HG03442 (cell line): ENCODE measurements around the gene UBL4A.

Source experiments
- ATAC-seq: cut with Tn5 transposase; IDR thresholded peaks from one replicate; pipeline ENCODE4 v1.9.1; 2021; ENCODE audit warnings: mild to moderate bottlenecking, moderate library complexity; ENCODE audit not compliant: unreplicated experiment

The UBL4A gene

GRCh38 chrX:154486396-154487207 lies at the start of gene UBL4A:
Gene UBL4A (minus strand): TSS chrX:154486615. CDS start chrX:154486584, 31 bp downstream.
- ATAC-seq = peak; percentile 28

GRCh38 chrX:154535892-154536291 lies 49.5 kb upstream of the UBL4A start:
- no peak for ATAC-seq

GRCh38 chrX:154534526-154535322 lies 48.3 kb upstream of the UBL4A start:
- ATAC-seq = peak; percentile 81

GRCh38 chrX:154532690-154533089 lies 46.3 kb upstream of the UBL4A start:
- no peak for ATAC-seq

GRCh38 chrX:154531626-154532025 lies 45.2 kb upstream of the UBL4A start:
- ATAC-seq = no peak

- no peak for ATAC-seq
These were observed 43.9 kb upstream of the UBL4A start for GRCh38 chrX:154530286-154530685.

- ATAC-seq = no peak
These were observed 42.8 kb upstream of the UBL4A start for GRCh38 chrX:154529206-154529612.

- ATAC-seq = no peak
These were observed 40.7 kb upstream of the UBL4A start for GRCh38 chrX:154526901-154527675.

- no peak for ATAC-seq
These were observed 39.4 kb upstream of the UBL4A start for GRCh38 chrX:154525606-154526490.

- ATAC-seq = no peak
These were observed 33.0 kb upstream of the UBL4A start for GRCh38 chrX:154519389-154519788.

- ATAC-seq = no peak
These were observed 30.8 kb upstream of the UBL4A start for GRCh38 chrX:154517101-154517781.

- ATAC-seq = no peak
These were observed 30.3 kb upstream of the UBL4A start for GRCh38 chrX:154516656-154517100.

- ATAC-seq = peak; percentile 92
These were observed 29.7 kb upstream of the UBL4A start, which contains the start of gene FAM3A for GRCh38 chrX:154515966-154516655. Gene FAM3A (minus strand): TSS chrX:154516232. CDS start chrX:154515772, 460 bp downstream.

- ATAC-seq = no peak
These were observed 28.9 kb upstream of the UBL4A start for GRCh38 chrX:154515090-154515965.

GRCh38 chrX:154513716-154514115 lies 27.3 kb upstream of the UBL4A start:
- ATAC-seq = no peak

GRCh38 chrX:154512879-154513553 lies 26.6 kb upstream of the UBL4A start:
- no peak for ATAC-seq

GRCh38 chrX:154511761-154512160 lies 25.3 kb upstream of the UBL4A start:
- no peak for ATAC-seq
